HG02571 (cell line): ENCODE measurements around the gene TFRC.
"Not testable (repeated sequence)": the region's sequence is repeated elsewhere in the genome, so short reads cannot be mapped to it uniquely, and the experiment has no call there.

Source experiments
- ATAC-seq: cut with Tn5 transposase; IDR thresholded peaks from one replicate; pipeline ENCODE4 v1.9.1; 2021; ENCODE audit warnings: mild to moderate bottlenecking, moderate library complexity; ENCODE audit not compliant: unreplicated experiment

The TFRC gene

DNA sequence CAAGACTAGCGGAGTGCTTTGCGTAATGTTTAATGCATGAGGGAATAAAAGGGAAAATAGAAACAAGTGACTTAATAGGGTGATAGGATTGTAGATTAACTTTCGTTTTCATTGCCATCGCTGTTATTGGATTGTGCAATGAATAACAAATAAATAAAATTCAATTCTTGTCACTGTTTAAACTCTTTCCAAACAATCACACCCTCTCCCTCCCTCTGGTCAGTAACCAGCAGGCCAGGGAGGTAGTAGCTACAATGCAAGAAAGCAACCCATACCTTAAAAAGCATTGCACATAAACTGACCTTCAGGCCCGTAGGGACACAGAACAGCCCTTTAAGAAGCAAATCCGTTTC is 705 bp upstream of the TFRC start:
- ATAC-seq = no peak

DNA sequence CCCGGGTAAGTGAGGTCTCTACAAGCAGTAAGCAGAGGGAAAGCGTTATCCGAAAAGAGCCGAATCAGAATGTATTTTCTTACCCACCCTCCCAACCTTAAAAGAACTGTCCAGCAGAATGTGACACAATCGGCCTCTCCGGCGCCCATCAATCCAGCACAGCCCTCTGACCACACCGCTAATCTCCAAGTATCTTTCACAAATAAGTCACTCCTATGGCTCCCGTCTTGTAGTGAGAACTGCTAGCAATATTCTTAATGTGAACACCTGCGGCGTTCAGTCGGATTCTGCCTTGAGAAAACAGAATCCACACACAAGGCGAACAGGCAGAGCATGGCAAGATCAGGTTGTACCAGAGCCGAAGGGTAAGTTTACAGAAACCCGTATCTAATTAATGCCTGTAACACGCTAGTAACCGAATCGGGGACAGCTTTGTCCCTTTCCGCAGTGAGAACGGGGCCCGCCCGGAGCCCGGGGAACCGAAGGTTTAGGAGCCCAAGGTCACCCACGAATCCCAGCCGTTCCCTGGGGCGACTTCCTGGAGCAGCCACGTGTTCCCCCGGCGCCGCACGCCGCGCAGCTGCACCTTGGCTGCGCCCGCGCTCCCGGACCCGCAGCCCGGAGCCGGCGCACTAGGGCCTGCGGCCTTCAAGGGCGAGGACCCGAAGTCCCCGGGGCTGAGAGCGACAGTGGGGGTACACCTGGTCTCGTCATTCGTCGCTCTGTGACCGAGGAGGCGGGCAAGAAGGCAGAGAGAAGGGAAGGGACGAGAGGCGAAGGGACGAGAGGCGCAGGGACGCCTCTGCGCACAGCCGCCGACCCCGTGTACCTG is 672 bp downstream of the TFRC start:
- ATAC-seq = peak; percentile 32

DNA sequence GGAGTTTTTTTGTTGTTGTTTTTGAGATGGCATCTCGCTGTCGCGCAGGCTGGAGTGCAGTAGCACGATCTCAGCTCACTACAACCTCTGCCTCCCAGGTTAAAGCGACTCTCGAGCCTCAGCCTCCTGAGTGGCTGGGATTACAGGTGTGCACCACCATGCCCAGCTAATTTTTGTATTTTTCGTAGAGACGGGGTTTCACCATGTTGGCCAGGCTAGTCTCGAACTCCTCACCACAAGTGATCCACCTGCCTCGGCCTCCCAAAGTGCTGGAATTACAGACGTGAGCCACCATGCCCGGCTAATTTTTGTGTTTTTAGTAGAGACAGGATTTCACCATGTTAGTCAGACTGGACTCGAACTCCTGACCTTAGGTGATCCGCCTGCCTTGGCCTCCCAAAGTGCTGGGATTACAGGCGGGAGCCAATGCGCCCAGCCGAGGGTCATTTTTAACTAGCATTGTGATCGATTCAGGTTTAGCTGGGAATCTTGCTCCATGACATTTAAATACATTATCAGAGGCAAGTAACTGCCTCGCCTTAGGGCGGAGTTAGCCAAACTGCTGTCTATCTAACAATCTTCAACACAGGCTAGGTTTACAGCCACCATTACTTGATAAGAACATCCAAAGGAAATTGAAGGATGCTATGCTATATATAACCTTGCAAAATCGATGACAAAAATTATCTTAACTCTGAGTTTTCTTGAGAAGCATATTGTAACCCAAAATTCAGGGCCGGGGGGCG is 1.6 kb downstream of the TFRC start:
- not testable (repeated sequence) for ATAC-seq

DNA sequence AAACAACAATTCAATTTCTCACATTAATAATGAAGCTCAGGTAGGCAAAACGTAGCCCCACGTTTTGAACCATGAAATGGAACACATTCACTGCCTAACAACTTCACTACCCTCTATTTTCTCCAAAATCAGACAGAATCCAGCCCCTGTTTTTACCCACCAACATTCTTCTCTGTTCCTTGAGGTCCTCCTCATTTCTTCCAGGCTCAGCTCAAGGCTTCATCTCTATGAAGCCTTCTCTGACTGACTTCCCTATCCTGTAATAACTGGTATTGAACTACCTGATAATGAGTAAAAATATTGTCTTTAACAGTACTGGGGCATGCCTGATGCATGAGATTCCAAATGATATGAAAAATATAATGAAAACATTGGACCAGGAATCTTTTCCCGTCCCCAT is 2.2 kb downstream of the TFRC start:
- ATAC-seq = no peak

DNA sequence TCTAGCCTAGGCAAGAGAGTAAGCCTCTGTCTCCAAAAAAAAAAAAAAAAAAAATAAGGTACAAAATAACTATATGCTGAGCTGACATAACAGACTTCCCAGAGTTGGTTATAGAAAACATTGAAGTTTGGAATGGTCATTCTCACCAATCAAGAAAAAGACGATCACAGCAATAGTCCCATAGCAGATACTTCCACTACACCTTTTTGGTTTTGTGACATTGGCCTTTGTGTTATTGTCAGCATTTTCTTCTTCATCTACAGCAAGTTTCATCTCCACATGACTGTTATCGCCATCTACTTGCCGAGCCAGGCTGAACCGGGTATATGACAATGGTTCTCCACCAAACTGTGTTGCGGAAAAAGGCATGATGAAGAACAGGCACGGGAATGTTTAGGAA is 6.9 kb downstream of the TFRC start:
- no peak for ATAC-seq

DNA sequence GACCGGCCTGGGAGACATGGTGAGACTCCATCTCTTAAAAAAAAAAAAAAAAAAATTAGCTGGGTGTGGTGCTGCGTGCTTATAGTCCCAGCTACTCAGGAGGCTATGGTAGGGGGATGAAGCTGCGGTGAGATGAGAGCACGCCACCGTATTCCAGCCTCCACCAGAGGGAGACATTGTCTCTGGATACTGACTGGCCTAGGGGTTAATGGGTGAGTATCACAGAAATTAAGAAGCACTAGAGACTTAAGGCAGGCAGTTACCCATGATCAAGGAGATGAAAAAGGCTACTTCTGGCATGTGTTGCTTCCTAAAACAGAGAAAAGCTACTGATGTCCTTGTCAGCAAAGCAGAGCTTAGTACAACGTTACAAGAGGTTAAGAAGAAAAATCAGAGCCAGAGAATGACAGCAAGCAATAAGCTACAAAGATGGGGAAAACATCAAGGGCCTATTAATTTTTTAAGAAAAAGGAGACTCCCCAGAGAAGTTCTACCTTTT is 8.6 kb downstream of the TFRC start:
- no peak for ATAC-seq

DNA sequence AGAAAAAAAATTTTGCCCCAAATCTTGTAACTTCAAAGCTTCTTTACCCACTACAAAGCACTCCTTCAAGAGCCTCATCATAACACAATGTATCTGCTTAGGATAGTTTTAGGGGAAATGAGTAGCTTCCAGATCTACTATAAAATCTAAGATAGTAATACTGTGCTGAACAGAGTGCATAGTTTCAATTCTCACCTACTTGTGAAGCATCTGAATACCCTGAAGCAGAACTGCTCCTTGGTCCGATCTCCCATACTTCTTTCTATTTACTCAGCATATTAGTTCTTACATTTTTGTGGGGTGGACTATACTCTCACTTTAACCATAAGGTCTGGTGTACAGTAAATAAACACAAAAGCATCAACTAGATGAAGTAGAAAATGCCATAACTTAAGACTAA is 9.6 kb downstream of the TFRC start:
- no peak for ATAC-seq

DNA sequence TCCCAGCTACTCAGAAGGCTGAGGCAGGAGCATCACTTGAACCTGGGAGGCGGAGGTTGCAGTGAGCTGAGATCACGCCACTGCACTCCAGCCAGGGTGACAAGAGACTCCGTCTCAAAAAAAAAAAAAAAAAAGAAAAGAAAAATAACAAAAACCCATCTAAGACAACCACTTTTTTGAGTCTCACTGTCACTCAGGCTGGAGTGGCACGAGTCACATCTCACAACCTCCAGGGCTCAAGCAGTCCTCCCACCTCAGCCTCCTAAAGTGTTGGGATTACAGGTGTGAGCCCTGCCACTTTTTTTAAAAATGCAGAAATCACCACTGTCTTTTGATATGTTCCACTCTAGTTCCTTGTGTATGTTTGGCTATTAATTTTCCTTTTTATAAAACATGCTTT is 13.1 kb downstream of the TFRC start:
- ATAC-seq = not testable (repeated sequence)

DNA sequence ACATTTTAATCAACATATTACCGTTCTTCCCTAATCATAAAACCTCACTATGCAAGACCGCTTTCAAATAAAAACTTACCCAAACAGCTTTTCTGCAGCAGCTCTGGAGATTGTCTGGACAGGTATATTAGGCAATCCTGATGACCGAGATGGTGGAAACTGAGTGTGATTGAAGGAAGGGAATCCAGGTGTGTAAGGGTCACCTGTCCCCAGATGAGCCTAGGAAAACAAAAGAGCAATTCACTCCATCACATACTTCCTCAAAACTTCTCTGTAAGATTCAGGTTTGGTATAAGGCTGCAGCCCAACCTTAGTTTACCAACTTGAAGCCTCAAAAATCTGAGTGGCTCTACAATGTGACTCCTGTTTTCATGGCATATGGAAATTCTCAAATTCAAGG is 14.5 kb downstream of the TFRC start:
- no peak for ATAC-seq

DNA sequence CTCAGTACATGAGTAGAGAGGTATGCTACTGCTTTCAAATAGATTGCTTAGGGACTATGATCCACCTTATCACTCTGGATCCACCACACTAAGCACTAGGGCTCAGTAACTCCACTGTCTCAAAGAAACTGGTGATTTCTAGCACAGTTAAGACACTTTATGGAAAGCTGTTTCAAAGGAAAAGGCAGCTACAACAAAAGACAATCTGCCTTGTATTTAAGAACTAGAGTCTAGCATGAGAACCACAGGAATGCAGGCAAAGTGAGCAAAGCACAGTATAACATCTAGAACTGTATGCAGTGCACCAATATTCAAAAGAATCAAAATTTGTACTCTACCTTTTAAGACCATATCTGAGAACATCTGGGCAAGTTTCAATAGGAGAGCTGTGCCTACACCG is 17.9 kb downstream of the TFRC start:
- no peak for ATAC-seq

DNA sequence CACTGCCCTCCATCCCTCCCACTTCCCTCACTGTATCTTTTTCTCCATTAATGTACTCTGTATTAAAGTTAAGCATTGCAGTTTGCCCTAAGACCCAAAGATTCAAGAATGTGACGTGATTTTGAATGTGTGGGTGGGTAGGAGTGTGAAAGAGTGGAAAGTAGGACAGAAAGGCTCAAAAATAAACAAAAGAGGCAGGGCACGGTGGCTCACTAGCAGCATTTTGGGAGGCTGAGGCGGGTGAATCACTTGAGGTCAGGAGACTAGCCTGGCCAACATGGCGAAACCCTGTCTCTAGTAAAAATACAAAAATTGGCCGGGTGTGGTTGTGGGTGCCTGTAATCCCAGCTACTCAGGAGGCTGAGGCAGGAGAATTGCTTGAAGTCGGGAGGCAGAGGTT is 18.4 kb downstream of the TFRC start:
- no peak for ATAC-seq

DNA sequence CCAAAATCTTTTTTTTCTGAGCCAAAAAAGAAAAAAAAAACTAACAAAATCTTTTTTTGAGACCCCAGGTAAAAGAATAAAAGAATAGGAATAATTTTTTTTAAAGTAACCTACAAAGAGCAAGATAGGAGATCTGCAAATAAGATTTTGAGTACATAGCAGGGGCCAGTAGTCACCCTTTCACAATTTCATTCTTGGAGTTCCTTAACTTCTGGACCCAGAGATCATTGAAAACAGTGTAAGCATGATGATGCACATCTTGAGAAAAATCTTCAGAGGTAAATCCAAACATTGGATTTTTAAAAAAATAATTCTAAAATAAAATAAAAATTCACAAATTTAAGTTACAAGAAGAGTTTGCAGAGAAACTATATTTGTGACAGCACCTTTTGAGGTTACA is 18.8 kb downstream of the TFRC start:
- ATAC-seq = no peak

DNA sequence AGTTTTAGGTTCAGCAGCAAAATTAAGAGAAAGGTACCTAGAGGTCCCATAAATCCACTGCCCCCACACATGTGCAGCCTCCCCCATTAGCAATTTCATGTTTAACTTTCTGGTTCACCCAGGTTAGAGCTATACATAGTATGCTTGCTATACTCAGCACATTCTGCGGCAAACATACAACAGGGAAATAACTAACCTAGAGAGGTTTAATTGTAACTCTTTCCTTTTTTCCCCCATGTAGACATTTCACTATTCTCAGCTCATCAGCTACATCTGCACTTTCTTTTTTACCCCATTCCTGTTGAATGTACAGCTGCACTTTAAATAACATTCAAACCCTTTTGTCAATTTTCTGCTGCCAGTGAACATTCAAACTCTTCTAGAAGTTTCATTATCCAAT is 21.1 kb downstream of the TFRC start:
- no peak for ATAC-seq

DNA sequence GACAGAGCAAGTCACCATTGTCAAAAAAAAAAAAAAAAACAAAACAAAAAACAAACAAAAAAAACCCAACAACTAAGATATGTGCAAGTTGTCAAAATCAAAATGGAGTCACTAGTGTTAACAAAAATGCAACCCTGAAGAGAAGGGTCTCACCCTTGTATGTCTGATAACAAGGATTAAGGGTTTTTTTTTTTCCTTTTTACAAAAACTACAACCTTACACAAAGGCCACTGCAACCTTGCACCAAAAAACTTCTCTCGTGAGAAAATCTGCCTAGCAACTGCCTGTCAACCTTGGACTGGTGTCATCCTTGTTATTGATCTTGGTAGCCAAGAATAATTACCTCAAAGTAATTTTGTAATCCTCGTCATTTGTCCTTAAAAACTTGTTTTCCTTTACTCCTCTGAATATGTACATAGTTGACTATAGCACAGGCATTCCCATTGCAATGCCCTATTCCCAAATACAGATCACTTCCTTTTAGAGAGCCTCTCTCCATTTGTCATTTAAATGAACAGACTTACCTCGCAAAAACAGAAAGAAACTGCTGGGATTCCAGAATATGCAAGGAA is 24.0 kb downstream of the TFRC start:
- no peak for ATAC-seq

DNA sequence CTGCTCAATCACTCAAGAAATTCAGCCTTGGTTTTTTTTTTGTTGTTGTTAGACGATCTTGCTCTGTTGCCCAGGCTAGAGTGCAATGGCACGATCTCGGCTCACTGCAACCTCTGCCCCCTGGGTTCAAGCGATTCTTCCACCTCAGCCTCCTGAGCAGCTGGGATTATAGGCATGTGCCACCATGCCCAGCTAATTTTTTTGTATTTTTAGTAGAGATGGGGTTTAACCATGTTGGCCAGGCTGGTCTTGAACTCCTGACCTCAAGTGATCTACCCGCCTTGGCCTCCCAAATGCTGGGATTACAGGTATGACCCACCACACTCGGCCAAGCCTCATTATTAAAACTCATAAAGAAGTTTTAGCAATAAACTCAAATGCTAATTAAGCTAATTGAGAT is 25.5 kb downstream of the TFRC start:
- not testable (repeated sequence) for ATAC-seq

DNA sequence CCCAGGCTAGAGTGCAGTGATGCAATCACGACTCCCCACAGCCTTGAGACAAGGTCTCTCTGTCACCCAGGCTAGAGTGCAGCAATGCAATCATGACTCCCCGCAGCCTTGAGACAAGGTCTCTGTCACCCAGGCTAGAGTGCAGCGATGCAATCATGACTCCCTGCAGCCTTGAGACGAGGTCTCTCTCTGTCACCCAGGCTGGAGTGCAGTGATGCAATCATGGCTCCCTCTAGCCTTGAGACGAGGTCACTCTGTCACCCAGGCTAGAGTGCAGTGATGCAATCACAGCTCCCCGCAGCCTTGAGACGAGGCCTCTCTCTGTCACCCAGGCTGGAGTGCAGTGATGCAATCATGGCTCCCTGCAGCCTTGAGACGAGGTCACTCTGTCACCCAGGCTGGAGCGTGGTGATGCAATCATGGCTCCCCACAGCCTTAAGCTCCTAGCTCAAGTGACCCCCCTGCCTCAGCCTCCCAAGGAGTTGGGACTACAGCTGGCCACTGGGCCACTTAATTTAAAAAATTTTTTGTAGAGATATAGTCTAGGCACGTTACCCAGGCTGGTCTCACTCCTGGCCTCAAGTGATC is 26.1 kb downstream of the TFRC start:
- no peak for ATAC-seq

DNA sequence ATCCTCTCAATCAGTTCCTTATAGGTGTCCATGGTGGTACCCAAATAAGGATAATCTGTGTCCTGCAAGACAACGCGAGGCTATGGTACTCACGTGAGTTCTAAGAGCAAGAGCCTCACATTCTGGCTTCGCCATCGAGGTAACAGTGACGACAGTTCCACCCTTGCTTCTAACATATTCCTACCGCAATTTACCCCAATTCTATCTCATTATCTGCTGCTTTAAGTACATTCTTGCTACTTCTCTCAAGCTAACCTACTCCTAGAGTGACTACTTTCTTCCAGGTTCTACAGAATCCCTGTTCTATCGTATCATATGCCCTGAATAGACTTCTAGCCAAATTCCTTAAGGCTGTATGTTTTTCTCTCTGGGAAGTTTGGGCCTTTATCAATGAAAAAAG is 26.6 kb downstream of the TFRC start:
- ATAC-seq = no peak

DNA sequence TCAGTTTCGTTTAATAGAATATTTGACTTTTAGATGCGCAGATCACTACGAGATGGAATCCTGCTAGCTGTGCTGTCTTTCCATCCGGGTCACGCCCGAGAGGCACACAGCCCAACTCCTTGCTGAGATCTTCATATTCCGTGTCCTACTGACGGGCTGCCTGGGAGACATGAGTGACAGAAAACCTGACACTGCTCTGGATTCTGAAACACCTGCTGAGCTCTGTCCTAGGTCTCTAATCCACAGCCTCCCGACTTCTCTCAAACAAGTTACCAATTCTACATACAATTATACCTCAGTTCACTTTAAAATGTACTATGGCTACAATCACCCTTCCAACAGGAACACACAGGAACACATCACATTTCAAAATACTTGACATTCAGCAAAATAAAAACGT is 27.2 kb downstream of the TFRC start:
- ATAC-seq = no peak

DNA sequence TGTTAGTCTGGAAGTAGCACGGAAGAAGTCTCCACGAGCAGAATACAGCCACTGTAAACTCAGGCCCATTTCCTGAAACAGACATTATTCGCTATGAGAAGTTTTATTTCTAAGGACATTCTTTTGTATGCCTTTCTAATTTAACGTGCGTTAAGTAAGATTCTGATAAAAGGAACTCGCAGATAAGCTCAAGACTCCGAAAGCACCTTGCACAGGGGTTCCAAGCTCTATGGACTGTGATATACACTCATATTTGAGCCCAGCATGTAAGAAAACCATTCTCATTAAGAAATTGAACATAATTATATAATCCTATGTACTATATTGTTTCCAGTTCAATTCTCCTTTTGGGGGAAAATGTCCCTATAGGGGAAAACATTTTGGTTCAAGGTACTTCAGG is 28.4 kb downstream of the TFRC start:
- ATAC-seq = no peak

DNA sequence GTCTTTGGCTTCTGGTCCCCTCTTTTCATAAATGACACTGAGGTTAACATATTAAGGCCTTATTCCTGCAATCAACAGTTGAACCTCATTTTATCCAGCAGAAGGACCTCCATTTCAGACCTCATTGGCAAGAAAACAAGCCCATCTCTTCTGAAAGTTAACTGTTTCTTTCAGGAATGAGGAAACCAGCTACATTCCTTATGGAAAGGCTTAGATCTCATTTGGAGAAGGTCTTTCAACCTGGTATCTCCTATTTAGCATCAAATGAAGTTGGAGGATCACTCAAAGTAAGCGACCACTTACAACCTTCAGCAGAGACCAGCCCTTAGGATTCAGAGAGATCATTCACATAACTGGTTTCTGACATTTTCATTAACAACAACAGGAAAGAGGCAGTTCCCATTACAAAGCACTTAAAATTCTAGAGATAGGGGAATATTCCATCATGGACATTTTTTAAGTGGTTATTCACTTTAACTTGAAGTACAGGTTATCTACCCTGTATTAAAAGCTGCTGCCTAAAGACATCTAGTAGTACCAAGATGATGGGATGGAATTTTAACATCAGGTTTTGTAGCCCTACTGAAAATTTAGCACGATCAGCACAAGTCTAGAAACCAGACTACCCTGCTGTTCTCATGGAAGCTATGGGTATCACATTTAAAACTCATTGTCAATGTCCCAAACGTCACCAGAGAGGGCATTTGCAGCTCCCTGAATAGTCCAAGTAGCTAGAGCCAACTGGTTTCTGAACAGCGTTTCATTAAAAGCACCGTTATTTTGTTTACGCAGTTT is 30.4 kb downstream of the TFRC start:
- ATAC-seq = no peak

DNA sequence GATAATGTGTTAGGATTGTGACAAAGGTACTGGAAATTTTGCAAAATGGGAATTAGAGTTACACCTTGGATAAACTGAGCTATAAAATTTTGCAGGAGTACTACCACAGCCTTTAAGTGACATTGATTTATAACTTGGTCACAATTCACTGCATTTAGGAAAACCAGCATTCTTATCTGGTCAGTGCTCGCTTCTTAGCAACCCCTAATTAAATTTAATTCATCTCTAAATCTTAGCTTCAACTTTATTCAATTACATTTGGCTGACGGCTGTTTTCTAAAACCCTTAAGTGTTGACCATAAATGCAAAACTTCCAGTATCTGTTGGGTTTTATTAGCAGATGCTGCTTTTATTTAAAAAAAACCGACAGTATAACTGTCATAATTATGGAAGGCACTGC is 31.3 kb downstream of the TFRC start:
- ATAC-seq = no peak
